ENCODE measurements around the gene SLC6A11. TPM values are rescaled to one million over a fixed set of nuclear protein-coding genes. Genes with fewer than 3 reads are reported as not detected.

Gene SLC6A11
- polyA plus RNA-seq, 4 donors, result 0.04 TPM; not detected in 3

DNA sequence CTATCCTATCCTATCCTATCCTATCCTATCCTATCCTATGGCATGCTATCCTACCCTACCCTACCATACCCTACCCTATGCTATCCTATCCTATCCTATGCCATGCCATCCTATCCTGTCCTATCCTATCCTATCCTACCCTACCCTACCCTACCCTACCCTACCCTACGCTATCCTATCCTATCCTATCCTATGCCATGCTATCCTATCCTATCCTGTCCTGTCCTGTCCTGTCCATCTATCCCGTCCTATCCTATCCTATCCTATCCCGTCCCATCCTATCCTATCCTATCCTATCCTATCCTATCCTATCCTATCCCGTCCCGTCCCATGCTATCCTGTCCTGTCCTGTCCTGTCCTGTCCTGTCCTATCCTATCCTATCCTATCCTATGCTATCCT is 57.4 kb downstream of the SLC6A11 start:
- Histone ChIP-seq H3K4me1 (ENCODE audit: control insufficient read depth in 3 of 3, insufficient read depth in 2 of 3, low read depth in 1 of 3, low read length in 2 of 3) (no peaks in the 10 kb centered on the region), H3K27ac (ENCODE audit: low read depth in 1 of 3, low read length in 2 of 3) (no peak overlapping the region), H3K27me3 (ENCODE audit: control insufficient read depth in 3 of 3, insufficient read depth in 3 of 3, low read length in 3 of 3) (peaks cover 0 to 6% (median 0%) of the 10 kb centered on the region in 3 donors), H3K4me3 (ENCODE audit: low read depth in 1 of 3, low read length in 3 of 3) (no peak overlapping the region), H3K9me3 (ENCODE audit: control insufficient read depth in 2 of 2, insufficient read depth in 1 of 2, low read depth in 1 of 2, low read length in 1 of 2) (no peaks in the 10 kb centered on the region), H3K36me3 (ENCODE audit: control insufficient read depth in 3 of 3, insufficient read depth in 2 of 3, low read depth in 1 of 3, low read length in 3 of 3) (no peaks in the 10 kb centered on the region)
- FAIRE-seq (no peak), DNase-seq (no peak)
- 77 to 83% (median 80%) methylated on average over 5 of the region's 5 CpGs for WGBS, 3 donors

GRCh38 chr3:10875914-10876313 is 59.9 kb downstream of the SLC6A11 start:
- H3K4me1 ChIP-seq (ENCODE audit: control insufficient read depth in 3 of 3, insufficient read depth in 2 of 3, low read depth in 1 of 3, low read length in 2 of 3), result no peaks in the 10 kb centered on the region
- DNase-seq (no peak), FAIRE-seq (no peak)
- H3K27me3 ChIP-seq (ENCODE audit: control insufficient read depth in 3 of 3, insufficient read depth in 3 of 3, low read length in 3 of 3), result peaks cover 0 to 6% (median 0%) of the 10 kb centered on the region in 3 donors
- no peaks in the 10 kb centered on the region for H3K36me3 ChIP-seq (ENCODE audit: control insufficient read depth in 3 of 3, insufficient read depth in 2 of 3, low read depth in 1 of 3, low read length in 3 of 3)
- H3K9me3 ChIP-seq (ENCODE audit: control insufficient read depth in 2 of 2, insufficient read depth in 1 of 2, low read depth in 1 of 2, low read length in 1 of 2), result no peaks in the 10 kb centered on the region
- H3K4me3 ChIP-seq (ENCODE audit: low read depth in 1 of 3, low read length in 3 of 3), result no peak overlapping the region
- WGBS, 3 donors, result 41 to 64% (median 45%) methylated on average over 3 of the region's 3 CpGs
- H3K27ac ChIP-seq (ENCODE audit: low read depth in 1 of 3, low read length in 2 of 3), result no peak overlapping the region

DNA sequence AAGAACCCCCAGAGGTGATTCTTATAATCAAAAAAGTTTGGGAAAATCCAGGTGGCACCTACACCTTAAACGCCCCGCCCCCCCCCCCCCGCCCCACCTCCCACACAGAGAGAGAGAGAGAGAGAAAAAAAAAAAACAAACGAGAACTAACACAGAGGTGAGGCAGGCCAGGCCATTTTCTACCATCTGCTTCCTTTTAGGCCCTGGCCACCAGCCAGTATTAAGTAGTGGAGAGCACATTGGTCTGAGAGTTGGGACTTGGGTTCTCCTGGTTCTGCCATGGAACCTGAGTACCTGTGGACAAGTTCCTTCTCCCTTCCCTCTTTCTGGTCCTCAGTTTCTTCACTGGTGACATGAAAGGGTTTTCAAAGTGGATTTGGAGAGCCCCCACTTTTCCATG is 60.6 kb downstream of the SLC6A11 start:
- Histone ChIP-seq H3K36me3 (ENCODE audit: control insufficient read depth in 3 of 3, insufficient read depth in 2 of 3, low read depth in 1 of 3, low read length in 3 of 3) (no peaks in the 10 kb centered on the region), H3K4me3 (ENCODE audit: low read depth in 1 of 3, low read length in 3 of 3) (no peak overlapping the region), H3K27me3 (ENCODE audit: control insufficient read depth in 3 of 3, insufficient read depth in 3 of 3, low read length in 3 of 3) (peaks cover 0 to 6% (median 0%) of the 10 kb centered on the region in 3 donors), H3K9me3 (ENCODE audit: control insufficient read depth in 2 of 2, insufficient read depth in 1 of 2, low read depth in 1 of 2, low read length in 1 of 2) (no peaks in the 10 kb centered on the region), H3K4me1 (ENCODE audit: control insufficient read depth in 3 of 3, insufficient read depth in 2 of 3, low read depth in 1 of 3, low read length in 2 of 3) (no peaks in the 10 kb centered on the region), H3K27ac (ENCODE audit: low read depth in 1 of 3, low read length in 2 of 3) (no peak overlapping the region)
- DNase-seq, result no peak
- 36 to 41% (median 40%) methylated on average over 4 of the region's 4 CpGs for WGBS, 3 donors
- FAIRE-seq, result no peak

GRCh38 chr3:10882851-10883250 is 66.8 kb downstream of the SLC6A11 start:
- FAIRE-seq (no peak), DNase-seq (no peak)
- Histone ChIP-seq H3K36me3 (ENCODE audit: control insufficient read depth in 3 of 3, insufficient read depth in 2 of 3, low read depth in 1 of 3, low read length in 3 of 3) (no peaks in the 10 kb centered on the region), H3K4me3 (ENCODE audit: low read depth in 1 of 3, low read length in 3 of 3) (no peak overlapping the region), H3K27ac (ENCODE audit: low read depth in 1 of 3, low read length in 2 of 3) (no peak overlapping the region), H3K4me1 (ENCODE audit: control insufficient read depth in 3 of 3, insufficient read depth in 2 of 3, low read depth in 1 of 3, low read length in 2 of 3) (no peaks in the 10 kb centered on the region), H3K9me3 (ENCODE audit: control insufficient read depth in 2 of 2, insufficient read depth in 1 of 2, low read depth in 1 of 2, low read length in 1 of 2) (no peaks in the 10 kb centered on the region), H3K27me3 (ENCODE audit: control insufficient read depth in 3 of 3, insufficient read depth in 3 of 3, low read length in 3 of 3) (no peaks in the 10 kb centered on the region)
- WGBS, 3 donors, result 69 to 78% (median 74%) methylated on average over 14 of the region's 14 CpGs

DNA sequence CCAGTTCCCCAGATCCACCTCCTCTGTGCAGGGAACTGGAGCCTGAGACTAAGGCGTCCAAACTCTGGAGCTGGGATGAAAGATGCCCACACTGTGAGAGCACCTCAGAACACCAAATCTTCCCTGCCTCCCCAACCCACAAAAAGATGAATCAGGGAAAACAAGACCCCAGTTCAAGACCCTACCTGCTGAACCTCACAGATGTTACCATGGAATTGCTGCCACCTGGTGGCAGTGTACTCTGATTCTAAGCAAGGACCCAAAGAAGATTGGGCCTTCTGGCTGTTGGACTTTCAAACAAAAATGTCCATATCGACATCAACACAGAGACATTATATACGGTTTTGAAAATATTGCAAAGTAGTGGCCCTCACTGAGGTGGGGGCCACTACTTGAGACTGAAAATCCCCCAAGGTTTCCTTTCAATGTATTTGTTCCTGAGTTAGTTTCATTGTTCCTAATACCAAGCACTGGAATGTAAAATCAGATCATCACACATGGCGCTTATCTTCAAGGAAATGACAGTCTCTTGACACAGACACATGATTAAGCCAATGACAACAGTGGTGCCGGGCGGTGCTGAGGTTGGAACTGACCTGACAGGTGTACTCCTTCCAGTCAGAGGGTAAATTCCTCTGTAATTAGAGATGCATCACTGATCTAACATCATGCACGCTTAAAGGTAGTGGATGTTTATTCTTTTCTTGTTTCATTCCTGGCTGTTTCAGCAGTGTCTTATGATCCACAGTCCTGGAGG is 67.6 kb downstream of the SLC6A11 start:
- no peak overlapping the region for H3K4me3 ChIP-seq (ENCODE audit: low read depth in 1 of 3, low read length in 3 of 3)
- no peaks in the 10 kb centered on the region for H3K27me3 ChIP-seq (ENCODE audit: control insufficient read depth in 3 of 3, insufficient read depth in 3 of 3, low read length in 3 of 3)
- no peak for FAIRE-seq
- no peak overlapping the region for H3K27ac ChIP-seq (ENCODE audit: low read depth in 1 of 3, low read length in 2 of 3)
- H3K9me3 ChIP-seq (ENCODE audit: control insufficient read depth in 2 of 2, insufficient read depth in 1 of 2, low read depth in 1 of 2, low read length in 1 of 2), result no peaks in the 10 kb centered on the region
- no peaks in the 10 kb centered on the region for H3K4me1 ChIP-seq (ENCODE audit: control insufficient read depth in 3 of 3, insufficient read depth in 2 of 3, low read depth in 1 of 3, low read length in 2 of 3)
- WGBS, 3 donors, result 44 to 60% (median 49%) methylated on average over 7 of the region's 7 CpGs
- DNase-seq, result peak in 1 of 2 donors; percentile 1
- no peaks in the 10 kb centered on the region for H3K36me3 ChIP-seq (ENCODE audit: control insufficient read depth in 3 of 3, insufficient read depth in 2 of 3, low read depth in 1 of 3, low read length in 3 of 3)

GRCh38 chr3:10887015-10887414 is 71.0 kb downstream of the SLC6A11 start:
- WGBS, 3 donors, result 79 to 96% (median 80%) methylated on average over 1 of the region's 1 CpG
- peaks cover 2 to 4% of the 10 kb centered on the region in 2 donors for H3K9me3 ChIP-seq (ENCODE audit: control insufficient read depth in 2 of 2, insufficient read depth in 1 of 2, low read depth in 1 of 2, low read length in 1 of 2)
- H3K4me3 ChIP-seq (ENCODE audit: low read depth in 1 of 3, low read length in 3 of 3), result no peak overlapping the region
- no peaks in the 10 kb centered on the region for H3K27me3 ChIP-seq (ENCODE audit: control insufficient read depth in 3 of 3, insufficient read depth in 3 of 3, low read length in 3 of 3)
- no peak for DNase-seq
- H3K4me1 ChIP-seq (ENCODE audit: control insufficient read depth in 3 of 3, insufficient read depth in 2 of 3, low read depth in 1 of 3, low read length in 2 of 3), result no peaks in the 10 kb centered on the region
- H3K27ac ChIP-seq (ENCODE audit: low read depth in 1 of 3, low read length in 2 of 3), result no peak overlapping the region
- no peak for FAIRE-seq
- H3K36me3 ChIP-seq (ENCODE audit: control insufficient read depth in 3 of 3, insufficient read depth in 2 of 3, low read depth in 1 of 3, low read length in 3 of 3), result no peaks in the 10 kb centered on the region

DNA sequence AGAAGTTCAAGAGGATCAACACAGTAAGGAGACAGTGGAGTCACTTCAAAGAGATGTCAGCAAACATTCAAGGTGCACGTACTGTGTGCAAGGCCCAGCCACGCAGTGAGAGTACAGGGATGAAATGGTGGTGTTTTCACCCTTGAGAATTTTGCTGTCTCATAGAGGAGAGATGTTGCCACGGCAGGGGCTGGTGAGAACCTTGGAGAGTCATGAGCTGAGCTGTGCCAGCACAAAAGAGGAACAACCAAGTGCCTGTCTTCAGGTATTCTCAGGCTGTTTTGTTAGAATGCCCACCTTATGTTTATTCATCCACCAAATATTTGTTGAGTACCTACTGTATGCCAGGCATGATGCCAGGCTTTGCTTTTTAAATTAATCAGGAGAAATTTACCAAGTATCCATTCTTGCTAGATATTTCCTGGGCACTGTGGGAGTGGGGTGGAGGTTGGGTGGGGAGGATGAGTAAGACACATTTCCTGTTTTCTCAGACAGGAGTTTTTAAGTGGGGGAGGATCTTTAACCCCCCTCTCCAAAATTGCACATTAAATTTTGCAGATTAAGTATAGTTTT is 72.6 kb downstream of the SLC6A11 start:
- Histone ChIP-seq H3K4me3 (ENCODE audit: low read depth in 1 of 3, low read length in 3 of 3) (no peak overlapping the region), H3K27ac (ENCODE audit: low read depth in 1 of 3, low read length in 2 of 3) (no peak overlapping the region), H3K27me3 (ENCODE audit: control insufficient read depth in 3 of 3, insufficient read depth in 3 of 3, low read length in 3 of 3) (no peaks in the 10 kb centered on the region), H3K4me1 (ENCODE audit: control insufficient read depth in 3 of 3, insufficient read depth in 2 of 3, low read depth in 1 of 3, low read length in 2 of 3) (no peaks in the 10 kb centered on the region), H3K36me3 (ENCODE audit: control insufficient read depth in 3 of 3, insufficient read depth in 2 of 3, low read depth in 1 of 3, low read length in 3 of 3) (no peaks in the 10 kb centered on the region), H3K9me3 (ENCODE audit: control insufficient read depth in 2 of 2, insufficient read depth in 1 of 2, low read depth in 1 of 2, low read length in 1 of 2) (peaks cover 2 to 4% of the 10 kb centered on the region in 2 donors)
- no peak for FAIRE-seq
- WGBS, 3 donors, result 49 to 68% (median 51%) methylated on average over 3 of the region's 3 CpGs
- DNase-seq, result no peak

GRCh38 chr3:10889206-10889960 is 73.4 kb downstream of the SLC6A11 start:
- H3K4me1 ChIP-seq (ENCODE audit: control insufficient read depth in 3 of 3, insufficient read depth in 2 of 3, low read depth in 1 of 3, low read length in 2 of 3), result no peaks in the 10 kb centered on the region
- no peak for FAIRE-seq
- WGBS, 3 donors, result 76 to 86% (median 82%) methylated on average over 2 of the region's 2 CpGs
- no peak overlapping the region for H3K4me3 ChIP-seq (ENCODE audit: low read depth in 1 of 3, low read length in 3 of 3)
- H3K27me3 ChIP-seq (ENCODE audit: control insufficient read depth in 3 of 3, insufficient read depth in 3 of 3, low read length in 3 of 3), result no peaks in the 10 kb centered on the region
- H3K9me3 ChIP-seq (ENCODE audit: control insufficient read depth in 2 of 2, insufficient read depth in 1 of 2, low read depth in 1 of 2, low read length in 1 of 2), result peaks cover 2 to 4% of the 10 kb centered on the region in 2 donors
- H3K27ac ChIP-seq (ENCODE audit: low read depth in 1 of 3, low read length in 2 of 3), result no peak overlapping the region
- H3K36me3 ChIP-seq (ENCODE audit: control insufficient read depth in 3 of 3, insufficient read depth in 2 of 3, low read depth in 1 of 3, low read length in 3 of 3), result no peaks in the 10 kb centered on the region
- DNase-seq, result no peak

Data from small intestine (tissue), 7 donors.